GM18870 (cell line): ENCODE data around the gene KCNH1.

Experiments
- ATAC-seq: cut with Tn5 transposase; IDR thresholded peaks from one replicate; pipeline ENCODE4 v1.9.1; 2021; ENCODE audit warnings: moderate library complexity; ENCODE audit not compliant: unreplicated experiment

KCNH1 gene

GRCh38 chr1:210883821-210884220, 250.1 kb downstream of the KCNH1 start:
- no peak for ATAC-seq

DNA sequence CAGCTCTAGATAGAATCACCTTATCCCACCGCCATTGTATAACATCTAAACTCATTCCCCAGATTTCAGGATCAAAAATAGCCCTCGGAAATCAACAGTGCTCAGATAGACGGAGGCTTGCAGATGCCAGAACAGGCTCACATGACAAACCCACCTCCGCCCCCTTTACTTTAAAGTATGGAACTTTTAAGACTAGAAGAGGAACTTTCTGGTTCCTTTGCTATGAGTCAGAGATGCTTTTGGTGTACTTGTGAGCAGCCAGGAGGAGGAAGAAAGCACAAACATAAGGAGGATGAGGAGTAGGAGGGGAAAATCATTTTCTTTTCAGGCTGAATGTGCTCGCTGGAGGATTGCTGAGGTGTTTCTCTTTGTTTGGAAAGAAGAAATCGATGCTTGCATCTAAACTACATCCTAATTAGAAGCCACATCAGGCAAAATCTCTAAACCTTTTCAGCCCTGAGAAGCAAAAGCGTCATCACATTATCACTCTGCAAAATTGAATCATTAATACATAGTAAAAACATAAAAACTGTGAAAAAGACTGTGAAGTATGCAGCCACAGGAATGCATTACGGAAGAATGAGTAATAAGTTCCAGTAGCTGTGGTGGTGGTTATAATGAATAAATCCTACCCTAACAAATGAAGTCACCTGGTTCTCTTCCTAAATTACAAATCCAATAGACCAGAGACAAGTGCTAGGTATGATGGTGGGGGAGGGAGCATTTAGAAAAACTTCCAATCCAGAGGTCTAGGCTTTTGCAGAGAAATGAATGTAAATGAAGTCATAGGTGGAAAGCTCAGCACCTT, 251.3 kb downstream of the KCNH1 start:
- ATAC-seq, result no peak

- ATAC-seq, result no peak
Measured at GRCh38 chr1:210878564-210878963, 255.4 kb downstream of the KCNH1 start.

- ATAC-seq, result no peak
Measured at GRCh38 chr1:210876275-210876674, 257.7 kb downstream of the KCNH1 start.

DNA sequence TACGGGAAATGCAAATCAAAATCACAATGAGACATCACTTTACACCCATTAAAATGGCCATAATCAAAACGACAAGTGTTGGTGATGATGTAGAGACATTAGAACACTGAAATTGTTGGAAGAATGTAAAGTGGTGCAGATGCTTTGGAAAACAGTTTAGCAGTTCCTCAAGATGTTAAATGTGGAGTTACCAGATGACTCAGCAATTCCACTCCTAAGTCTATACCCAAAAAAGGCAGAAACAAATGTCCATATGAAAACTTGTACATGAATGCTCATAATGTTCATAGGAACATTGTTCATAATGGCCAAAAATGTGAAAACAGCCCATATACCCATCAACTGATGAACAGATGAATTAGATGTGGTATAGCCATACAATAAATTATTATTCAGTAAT, 267.4 kb downstream of the KCNH1 start:
- no peak for ATAC-seq

DNA sequence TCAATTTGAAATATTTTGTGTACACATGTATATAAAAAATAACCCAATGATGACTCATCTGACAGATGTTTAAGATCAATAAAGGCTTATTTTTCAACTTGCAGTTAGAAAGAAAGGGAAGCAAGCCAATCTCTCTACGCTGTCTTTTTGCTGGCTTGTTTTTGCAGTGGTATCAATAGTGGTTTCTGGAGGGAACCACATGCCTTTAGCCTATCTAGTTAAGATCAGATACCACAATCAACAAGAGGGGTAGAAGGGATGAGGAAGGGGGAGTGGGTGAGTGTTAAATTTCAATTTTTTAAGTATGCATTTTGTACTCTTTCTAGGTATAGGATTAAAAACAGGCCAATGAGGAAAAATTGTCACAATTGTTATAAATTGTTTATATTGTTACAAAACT, 276.2 kb downstream of the KCNH1 start:
- ATAC-seq, result no peak

DNA sequence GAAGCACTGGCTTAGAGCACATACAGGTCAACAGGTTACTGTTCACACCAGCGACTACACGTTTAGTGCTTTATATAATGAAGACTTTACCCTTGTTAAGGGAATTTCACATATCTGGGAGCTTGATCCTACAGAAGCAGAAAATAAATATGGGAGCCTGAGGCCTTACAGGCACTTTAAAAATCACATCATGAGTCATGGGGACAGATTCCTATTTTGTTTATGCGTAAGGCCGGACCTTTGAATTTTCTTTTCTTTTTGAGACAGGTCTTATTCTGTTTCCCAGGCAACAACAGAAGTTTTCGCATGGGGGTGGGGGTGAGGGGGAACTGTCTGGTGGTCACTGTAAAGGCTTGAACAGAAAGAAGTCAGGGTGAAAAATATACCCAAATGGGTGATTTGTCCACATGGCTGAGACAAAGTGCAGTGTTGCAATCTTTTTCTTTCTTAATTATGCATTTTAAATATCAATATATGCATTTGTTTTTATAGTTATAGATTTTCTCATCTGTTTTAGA, 276.7 kb downstream of the KCNH1 start:
- ATAC-seq, result no peak

- no peak for ATAC-seq
Measured at GRCh38 chr1:210855440-210855839, 278.5 kb downstream of the KCNH1 start.

DNA sequence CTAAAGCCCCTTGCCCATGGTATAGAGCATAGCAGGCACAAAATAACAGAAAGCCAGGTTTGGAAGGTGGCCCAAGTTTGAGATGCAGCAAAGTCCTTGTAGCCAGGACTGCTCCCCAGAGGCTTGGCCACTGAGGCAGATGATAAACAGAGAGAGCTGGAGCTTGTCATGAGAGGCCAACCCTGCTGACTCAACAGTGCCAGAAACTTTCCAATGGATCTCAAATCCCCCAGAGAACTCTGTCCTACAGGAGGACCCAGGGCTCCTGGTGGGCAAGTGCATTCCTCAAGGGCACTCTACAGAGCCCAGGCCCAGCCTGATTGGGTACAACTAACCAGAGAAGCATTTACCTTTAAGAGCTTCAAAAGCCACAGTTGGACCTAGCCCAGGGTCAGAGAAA, 280.7 kb downstream of the KCNH1 start:
- no peak for ATAC-seq

GRCh38 chr1:210850556-210850955, 283.4 kb downstream of the KCNH1 start:
- ATAC-seq, result no peak

GRCh38 chr1:210848474-210848873, 285.5 kb downstream of the KCNH1 start:
- ATAC-seq, result no peak

- no peak for ATAC-seq
Measured at GRCh38 chr1:210841926-210842625, 291.9 kb downstream of the KCNH1 start.

- no peak for ATAC-seq
Measured at GRCh38 chr1:210830034-210831028, 303.6 kb downstream of the KCNH1 start.

GRCh38 chr1:210828996-210829596, 304.9 kb downstream of the KCNH1 start:
- ATAC-seq, result no peak

- no peak for ATAC-seq
Measured at GRCh38 chr1:210827481-210827880, 306.5 kb downstream of the KCNH1 start.

DNA sequence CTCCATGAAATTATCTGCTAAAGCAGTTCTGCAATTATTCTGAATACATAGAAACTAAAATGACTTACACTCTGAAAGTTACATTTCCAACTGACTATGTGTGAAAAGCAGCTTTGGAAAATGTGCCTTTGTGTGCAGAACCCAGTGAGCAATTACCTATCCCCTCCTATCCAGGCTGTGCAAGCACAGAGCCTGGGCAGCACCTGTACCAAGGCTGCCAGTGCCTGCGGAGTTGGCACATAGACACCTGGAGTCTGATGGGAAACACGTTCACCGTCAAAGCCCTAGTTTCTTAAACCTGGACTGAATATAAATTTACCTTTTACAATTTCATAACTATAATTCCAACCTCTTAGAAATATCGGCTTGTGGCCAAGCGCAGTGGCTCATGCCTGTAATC, 307.3 kb downstream of the KCNH1 start:
- ATAC-seq, result no peak

DNA sequence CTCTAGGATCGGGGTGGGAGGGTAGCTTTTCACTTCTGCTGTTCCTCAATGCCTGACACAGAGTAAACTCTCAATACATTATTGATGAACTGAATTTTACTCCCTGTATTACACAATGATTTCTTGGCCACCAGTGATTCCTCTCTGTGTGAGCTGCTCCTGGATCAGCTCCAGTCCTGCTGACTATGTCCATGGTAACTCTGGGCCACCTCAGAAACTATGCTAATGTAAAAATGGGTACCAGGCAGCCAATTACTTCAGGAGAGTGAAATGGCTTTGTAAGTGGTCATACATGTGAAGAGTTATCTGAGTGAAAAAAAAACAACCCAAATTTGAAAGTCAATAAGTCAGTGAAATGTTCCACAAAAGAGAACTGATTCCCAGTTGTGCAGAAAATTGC, 311.0 kb downstream of the KCNH1 start:
- no peak for ATAC-seq

DNA sequence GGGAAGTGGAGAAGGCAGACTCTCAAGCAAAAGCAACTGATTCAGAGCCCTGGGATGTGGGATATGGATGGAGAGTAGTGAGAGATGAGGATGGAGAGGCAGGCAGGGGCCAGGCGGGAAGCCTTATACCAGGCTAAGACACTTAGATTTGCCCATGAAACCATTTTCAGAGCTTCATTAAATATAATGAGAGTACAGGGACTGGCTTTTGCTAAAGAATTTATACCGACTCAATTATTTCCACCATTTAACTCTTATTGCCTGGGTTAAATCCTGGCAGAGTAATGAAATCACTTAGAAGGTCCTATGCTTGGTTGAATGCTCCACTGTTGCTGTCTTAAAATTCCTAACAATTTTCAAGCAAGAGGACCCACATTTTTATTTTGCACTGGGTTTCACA, 311.7 kb downstream of the KCNH1 start:
- no peak for ATAC-seq

DNA sequence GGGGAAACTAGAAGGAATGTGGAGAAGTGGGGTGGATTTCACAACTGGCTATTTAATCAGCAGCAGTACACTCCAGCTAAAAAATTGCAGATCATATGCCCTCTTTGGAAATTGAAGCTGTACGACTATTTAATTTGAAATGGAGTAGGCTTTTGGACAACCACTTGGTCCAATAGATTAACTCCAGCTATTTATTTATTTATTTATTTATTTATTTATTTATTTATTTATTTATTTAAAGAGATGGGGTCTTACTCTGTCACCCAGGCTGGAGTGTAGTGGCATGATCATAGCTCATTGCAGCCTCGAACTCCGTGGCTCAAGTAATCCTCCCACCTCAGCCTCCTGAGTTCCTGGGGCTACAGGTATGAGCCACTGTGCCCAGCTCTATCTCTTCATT, 312.3 kb downstream of the KCNH1 start:
- ATAC-seq, result no peak

DNA sequence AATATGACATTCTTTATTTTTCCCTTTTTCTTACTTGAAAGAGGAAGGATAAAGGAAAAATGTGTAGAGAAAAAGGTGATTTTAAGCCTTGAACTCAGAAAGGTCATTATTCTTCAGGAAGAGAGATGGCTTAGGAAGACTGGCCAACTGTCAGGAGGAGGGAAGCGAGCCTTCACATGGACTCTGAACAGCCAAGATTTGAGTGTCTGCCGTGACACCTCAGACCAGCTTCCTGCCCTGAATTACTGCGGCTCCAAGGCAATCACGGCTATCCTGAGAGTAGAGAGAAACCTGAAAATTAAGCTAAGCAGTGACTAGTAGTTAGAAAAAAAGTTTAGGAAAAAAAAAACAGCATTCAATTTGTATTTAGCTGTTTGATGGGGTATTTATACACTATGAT, 314.7 kb downstream of the KCNH1 start:
- ATAC-seq, result no peak
